Chondrocyte (in vitro differentiated cells): ENCODE measurements around the gene GRK5. TPM values are rescaled to one million over a fixed set of nuclear protein-coding genes. Genes with fewer than 3 reads are reported as not detected.

Source experiments
- DNase-seq: peaks from one replicate; pipeline ENCODE4 v3.0.0; 2021; ENCODE audit warnings: mixed read lengths, low spot score
- H3K27ac Mint-ChIP-seq: one replicate; pipeline ENCODE4 v1.8.0; 2021; ENCODE audit warnings: mild to moderate bottlenecking, moderate library complexity, mixed read lengths; ENCODE audit not compliant: unreplicated experiment
- H3K27me3 Mint-ChIP-seq: 2 replicates; pipeline ENCODE4 v1.8.0; 2021; ENCODE audit warnings: low read depth, mixed read lengths
- H3K36me3 Mint-ChIP-seq: 2 replicates; pipeline ENCODE4 v1.8.0; 2021; ENCODE audit warnings: low read depth, mixed read lengths
- H3K4me1 Mint-ChIP-seq: 2 replicates; pipeline ENCODE4 v1.8.0; 2021; ENCODE audit warnings: low read depth, mild to moderate bottlenecking, mixed read lengths
- H3K4me3 Mint-ChIP-seq: one replicate; pipeline ENCODE4 v1.8.0; 2021; ENCODE audit warnings: mild to moderate bottlenecking, moderate library complexity, mixed read lengths; ENCODE audit not compliant: unreplicated experiment
- H3K9me3 Mint-ChIP-seq: 2 replicates; pipeline ENCODE4 v1.8.0; 2021; ENCODE audit warnings: low read depth, mixed read lengths
- total RNA-seq: library from RNA; stranded (reverse); gene quantifications from 3 replicates; pipeline ENCODE4 v1.2.1, GENCODE V29; 2021
- TF ChIP-seq, protein P1 (sequence below): fragments of 200-600 bp; sonication (generic); IDR thresholded peaks from 2 replicates; pipeline ENCODE4 v1.5.0; 2021; ENCODE audit warnings: antibody characterized with exemption, mild to moderate bottlenecking, moderate library complexity

Gene GRK5
- total RNA-seq, 1 donor from 2014 or later, result 16.4 TPM

DNA sequence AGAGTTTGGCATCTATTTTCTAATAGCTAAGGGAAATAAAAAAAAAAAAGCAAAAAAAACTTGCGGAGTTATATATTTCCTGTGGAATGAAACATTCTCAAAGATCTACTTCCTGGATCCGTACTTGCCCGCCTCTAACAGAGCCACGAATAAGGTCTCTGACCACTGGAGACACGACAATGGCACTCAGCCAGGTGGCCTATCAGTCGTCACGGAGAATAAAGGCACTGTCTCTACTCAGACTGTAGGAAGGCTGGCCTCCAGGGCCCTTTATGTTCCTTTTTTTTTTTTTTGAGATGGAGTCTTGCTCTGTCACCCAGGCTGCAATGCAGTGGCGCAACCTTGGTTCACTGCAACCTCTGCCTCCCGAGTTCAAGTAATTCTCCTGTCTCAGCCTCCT is 276.5 kb downstream of the GRK5 start:
- Mint-ChIP-seq H3K4me1 (peaks cover 6% of the 10 kb centered on the region), H3K27ac (no peak overlapping the region), H3K4me3 (no peak overlapping the region), H3K9me3 (no peaks in the 10 kb centered on the region), H3K36me3 (no peaks in the 10 kb centered on the region), H3K27me3 (peaks cover 10% of the 10 kb centered on the region)
- TF ChIP-seq, protein P1, sequence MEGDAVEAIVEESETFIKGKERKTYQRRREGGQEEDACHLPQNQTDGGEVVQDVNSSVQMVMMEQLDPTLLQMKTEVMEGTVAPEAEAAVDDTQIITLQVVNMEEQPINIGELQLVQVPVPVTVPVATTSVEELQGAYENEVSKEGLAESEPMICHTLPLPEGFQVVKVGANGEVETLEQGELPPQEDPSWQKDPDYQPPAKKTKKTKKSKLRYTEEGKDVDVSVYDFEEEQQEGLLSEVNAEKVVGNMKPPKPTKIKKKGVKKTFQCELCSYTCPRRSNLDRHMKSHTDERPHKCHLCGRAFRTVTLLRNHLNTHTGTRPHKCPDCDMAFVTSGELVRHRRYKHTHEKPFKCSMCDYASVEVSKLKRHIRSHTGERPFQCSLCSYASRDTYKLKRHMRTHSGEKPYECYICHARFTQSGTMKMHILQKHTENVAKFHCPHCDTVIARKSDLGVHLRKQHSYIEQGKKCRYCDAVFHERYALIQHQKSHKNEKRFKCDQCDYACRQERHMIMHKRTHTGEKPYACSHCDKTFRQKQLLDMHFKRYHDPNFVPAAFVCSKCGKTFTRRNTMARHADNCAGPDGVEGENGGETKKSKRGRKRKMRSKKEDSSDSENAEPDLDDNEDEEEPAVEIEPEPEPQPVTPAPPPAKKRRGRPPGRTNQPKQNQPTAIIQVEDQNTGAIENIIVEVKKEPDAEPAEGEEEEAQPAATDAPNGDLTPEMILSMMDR, result no peak
- peak; percentile 26 for DNase-seq

- Mint-ChIP-seq H3K27me3 (no peaks in the 10 kb centered on the region), H3K4me3 (no peak overlapping the region), H3K4me1 (no peaks in the 10 kb centered on the region), H3K36me3 (no peaks in the 10 kb centered on the region), H3K9me3 (no peaks in the 10 kb centered on the region), H3K27ac (no peak overlapping the region)
- TF ChIP-seq, protein P1, result no peak
- DNase-seq, result no peak
Measured at GRCh38 chr10:119488675-119489074, 281.3 kb downstream of the GRK5 start.

- no peaks in the 10 kb centered on the region for H3K36me3 Mint-ChIP-seq
- no peaks in the 10 kb centered on the region for H3K27me3 Mint-ChIP-seq
- DNase-seq, result no peak
- no peaks in the 10 kb centered on the region for H3K9me3 Mint-ChIP-seq
- H3K27ac Mint-ChIP-seq, result no peak overlapping the region
- no peak overlapping the region for H3K4me3 Mint-ChIP-seq
- TF ChIP-seq, protein P1, result peak; percentile 36
- H3K4me1 Mint-ChIP-seq, result peaks cover 5% of the 10 kb centered on the region
Measured at GRCh38 chr10:119489991-119490326, 282.6 kb downstream of the GRK5 start.

GRCh38 chr10:119491966-119492757 is 284.8 kb downstream of the GRK5 start:
- Mint-ChIP-seq H3K4me1 (peaks cover 5% of the 10 kb centered on the region), H3K27ac (no peak overlapping the region), H3K36me3 (no peaks in the 10 kb centered on the region), H3K9me3 (no peaks in the 10 kb centered on the region), H3K4me3 (no peak overlapping the region), H3K27me3 (no peaks in the 10 kb centered on the region)
- TF ChIP-seq, protein P1, result no peak
- DNase-seq, result peak; percentile 9

DNA sequence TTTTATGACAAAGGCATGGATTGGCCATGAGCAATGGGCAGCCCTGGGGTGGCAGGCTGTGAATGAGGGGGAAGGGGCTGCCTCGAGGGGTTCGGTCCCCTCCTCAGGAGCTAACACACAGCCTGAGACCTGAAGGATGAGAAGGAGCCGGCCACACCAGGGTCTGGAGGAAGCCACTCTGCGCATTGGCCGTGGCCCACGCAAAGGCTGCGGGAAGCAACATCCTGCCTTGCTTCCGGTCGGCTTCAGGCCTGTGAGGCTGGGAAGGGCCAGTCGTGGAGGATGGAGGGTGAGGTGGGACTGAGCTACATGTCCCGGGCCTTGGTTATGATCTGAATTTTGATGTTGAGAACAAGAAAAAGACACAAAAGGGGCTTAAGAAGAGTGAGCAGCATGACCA is 285.8 kb downstream of the GRK5 start:
- no peak overlapping the region for H3K4me3 Mint-ChIP-seq
- no peaks in the 10 kb centered on the region for H3K36me3 Mint-ChIP-seq
- TF ChIP-seq, protein P1, result no peak
- peaks cover 5% of the 10 kb centered on the region for H3K4me1 Mint-ChIP-seq
- no peak overlapping the region for H3K27ac Mint-ChIP-seq
- H3K27me3 Mint-ChIP-seq, result no peaks in the 10 kb centered on the region
- DNase-seq, result no peak
- no peaks in the 10 kb centered on the region for H3K9me3 Mint-ChIP-seq
